Heart left ventricle (tissue), 13 donors: ENCODE results near the gene SYNPO.

Source experiments
- CTCF ChIP-seq, 12 donors: fragments of 200-600 bp; sonication (generic) in 4 of 12; IDR thresholded peaks; one replicate each; pipeline versions ENCODE4 v1.5.0 to v1.8.0; 2018 to 2022; ENCODE audit warnings: antibody characterized with exemption in 12 of 12, mild to moderate bottlenecking in 5 of 12
- POLR2A ChIP-seq, 2 donors: fragments of 450-650 bp; IDR thresholded peaks; one replicate each; pipeline ENCODE4 v1.6.1; 2017; ENCODE audit warnings: antibody characterized with exemption in 2 of 2, mild to moderate bottlenecking in 2 of 2, moderate library complexity in 2 of 2
- donor health status: ischemic (EF 13 %, LVEDD 7.1; RV severe dilation, severe dysfunction).
- donor health status: DM: no; HTN: yes; CAD: no.
- donor health status: DM: no; HTN: no; CAD: no.
- donor health status: ischemic (EF 25% LVEDD 6.9; RV normal size, moderate dysfunction).
- donor health status: ischemic (EF 25% LVEDD 5.7; RV mildly dilated, moderate dysfunction).
- donor health status: ischemic (EF 35%, LVEDD 5.7; RV mildly dilated, moderate dysfunction).
- donor health status: nonischemic (EF 11% LVEDD 7.7; RV severe dilation, severe dysfunction).
- donor health status: DM: yes; HTN: yes; CAD: no.
- donor health status: PGD.
- donor health status: ischemic (EF 29% LVEDD 5.4; RV normal size, mild dysfunction).
- donor health status: nonischemic (EF 23%, LVEDD 6.1; RV moderate dilation, normal function).

- TF ChIP-seq CTCF (IDR thresholded peaks at IDR 0.05) (no peak), POLR2A (IDR thresholded peaks at IDR 0.05) (peak in 1 of 2 donors; percentile 18)
Observed at GRCh38 chr5:150625164-150625535, 15.3 kb upstream of the SYNPO start.
